ENCODE results near the gene UBE2Q2.

GRCh38 chr15:75799190-75799589 is 44.1 kb upstream of the UBE2Q2 start:
- no peak for TF ChIP-seq MAZ (IDR thresholded peaks at IDR 0.05; ENCODE audit: borderline replicate concordance, low read depth, low read length)
- no peak for TF ChIP-seq BHLHE40 (IDR thresholded peaks at IDR 0.05; ENCODE audit: low read depth, low read length)
- no peak for TF ChIP-seq HMGXB4 (CRISPR knock-in tag; IDR thresholded peaks at IDR 0.05; ENCODE audit: borderline replicate concordance)
- TF ChIP-seq CTCF (IDR thresholded peaks at IDR 0.05) = no peak
- no peak for TF ChIP-seq CEBPB (IDR thresholded peaks at IDR 0.05)

All from A549 (cell line).